Measurements from ENCODE around the gene DGKZ.

DGKZ gene

GRCh38 chr11:46353698-46354097 lies 6.4 kb downstream of the DGKZ start:
- Mint-ChIP-seq H3K36me3 (ENCODE audit: insufficient read depth) (peaks cover 41% of the 10 kb centered on the region), H3K9me3 (no peaks in the 10 kb centered on the region), H3K4me1 (peaks cover 81% of the 10 kb centered on the region), H3K27me3 (no peaks in the 10 kb centered on the region), H3K4me3 (peak overlapping the region; percentile 78), H3K27ac (ENCODE audit: low read depth) (peak overlapping the region; percentile 91)
- no peak for ATAC-seq (replicated peaks; ENCODE audit: extremely low read depth, poor library complexity, severe bottlenecking)
- DNase-seq (ENCODE audit: low spot score in 2 of 2) = no peak

- Mint-ChIP-seq H3K9me3 (no peaks in the 10 kb centered on the region), H3K36me3 (ENCODE audit: insufficient read depth) (peaks cover 29% of the 10 kb centered on the region), H3K27me3 (no peaks in the 10 kb centered on the region), H3K4me1 (peaks cover 64% of the 10 kb centered on the region), H3K27ac (ENCODE audit: low read depth) (peak overlapping the region; percentile 85), H3K4me3 (peak overlapping the region; percentile 66)
- ATAC-seq (replicated peaks; ENCODE audit: extremely low read depth, poor library complexity, severe bottlenecking) = no peak
- no peak for DNase-seq (ENCODE audit: low spot score in 2 of 2)
These were observed 9.7 kb downstream of the DGKZ start for GRCh38 chr11:46356924-46357482.

- ATAC-seq (replicated peaks; ENCODE audit: extremely low read depth, poor library complexity, severe bottlenecking) (no peak), DNase-seq (ENCODE audit: low spot score in 2 of 2) (no peak)
- Mint-ChIP-seq H3K36me3 (ENCODE audit: insufficient read depth) (peaks cover 26% of the 10 kb centered on the region), H3K4me3 (peak overlapping the region; percentile 63), H3K27me3 (no peaks in the 10 kb centered on the region), H3K27ac (ENCODE audit: low read depth) (peak overlapping the region; percentile 85), H3K4me1 (peaks cover 65% of the 10 kb centered on the region), H3K9me3 (no peaks in the 10 kb centered on the region)
These were observed 10.2 kb downstream of the DGKZ start for GRCh38 chr11:46357483-46357936.

GRCh38 chr11:46359953-46360352 lies 12.7 kb downstream of the DGKZ start:
- Mint-ChIP-seq H3K4me3 (no peak overlapping the region), H3K36me3 (ENCODE audit: insufficient read depth) (peaks cover 29% of the 10 kb centered on the region), H3K9me3 (no peaks in the 10 kb centered on the region), H3K4me1 (peaks cover 68% of the 10 kb centered on the region), H3K27ac (ENCODE audit: low read depth) (peak overlapping the region; percentile 87), H3K27me3 (no peaks in the 10 kb centered on the region)
- no peak for DNase-seq (ENCODE audit: low spot score in 2 of 2)
- no peak for ATAC-seq (replicated peaks; ENCODE audit: extremely low read depth, poor library complexity, severe bottlenecking)

- peaks cover 67% of the 10 kb centered on the region for H3K4me1 Mint-ChIP-seq
These were observed 13.6 kb downstream of the DGKZ start for GRCh38 chr11:46360878-46361277.

GRCh38 chr11:46361283-46362155 lies 14.3 kb downstream of the DGKZ start:
- Mint-ChIP-seq H3K27ac (ENCODE audit: low read depth) (peak overlapping the region; percentile 87), H3K9me3 (no peaks in the 10 kb centered on the region), H3K27me3 (no peaks in the 10 kb centered on the region), H3K36me3 (ENCODE audit: insufficient read depth) (peaks cover 19% of the 10 kb centered on the region), H3K4me3 (peak overlapping the region; percentile 81), H3K4me1 (peaks cover 62% of the 10 kb centered on the region)
- ATAC-seq (replicated peaks; ENCODE audit: extremely low read depth, poor library complexity, severe bottlenecking) (peak; percentile 92), DNase-seq (ENCODE audit: low spot score in 2 of 2) (peak in 1 of 2 donors; percentile 53)

More at GRCh38 chr11:46360878-46361277, 13.6 kb downstream of the DGKZ start:
- Mint-ChIP-seq H3K36me3 (ENCODE audit: insufficient read depth) (peaks cover 22% of the 10 kb centered on the region), H3K4me3 (peak overlapping the region; percentile 81), H3K27me3 (no peaks in the 10 kb centered on the region), H3K9me3 (no peaks in the 10 kb centered on the region), H3K27ac (ENCODE audit: low read depth) (peak overlapping the region; percentile 87)
- no peak for DNase-seq (ENCODE audit: low spot score in 2 of 2)
- ATAC-seq (replicated peaks; ENCODE audit: extremely low read depth, poor library complexity, severe bottlenecking) = peak; percentile 55

DNA sequence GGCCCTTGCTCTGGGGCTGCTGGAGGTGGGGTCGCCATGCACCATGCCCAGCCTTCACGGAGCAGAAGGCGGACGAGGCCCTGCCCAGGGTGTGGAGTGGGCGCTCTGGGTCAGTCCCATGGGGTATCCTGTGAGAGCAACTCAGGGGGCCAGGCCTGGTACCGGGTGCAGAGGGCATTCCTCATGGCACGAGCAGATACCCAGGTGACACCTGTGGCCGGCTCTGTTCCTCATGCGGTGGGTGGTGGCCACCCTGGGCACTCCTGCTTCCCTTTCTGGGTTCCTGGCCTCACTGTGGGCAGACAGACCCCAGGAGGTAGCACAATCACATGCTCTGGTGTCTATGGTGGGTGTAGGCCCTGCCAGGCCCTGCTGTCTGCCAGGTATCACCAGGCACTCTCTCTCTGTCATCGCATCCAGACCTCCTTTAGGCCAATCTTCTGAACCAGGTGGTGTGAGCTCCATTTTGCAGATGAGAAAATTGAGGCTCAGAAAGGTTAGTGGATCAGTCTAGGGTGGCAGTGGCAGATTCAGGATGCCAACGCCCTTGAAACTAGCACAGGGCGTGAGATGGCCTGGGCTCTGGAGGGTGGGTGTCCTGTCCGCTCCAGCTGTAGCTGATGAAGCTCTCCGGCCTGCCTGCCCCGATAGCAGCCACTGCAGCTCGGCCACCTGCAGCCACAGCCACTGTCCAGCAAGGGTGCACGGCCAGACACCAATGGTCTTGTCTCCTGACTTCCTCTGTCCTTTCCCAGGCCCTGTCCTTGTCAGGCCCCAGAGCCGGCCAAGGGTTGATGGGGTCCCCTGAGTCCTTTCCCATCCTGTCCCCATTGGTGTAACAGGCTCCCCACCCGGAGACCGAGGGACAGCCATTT lies 15.1 kb downstream of the DGKZ start:
- peaks cover 58% of the 10 kb centered on the region for H3K4me1 Mint-ChIP-seq
- peak overlapping the region; percentile 87 for H3K27ac Mint-ChIP-seq (ENCODE audit: low read depth)
- H3K4me3 Mint-ChIP-seq = peak overlapping the region; percentile 81
- H3K36me3 Mint-ChIP-seq (ENCODE audit: insufficient read depth) = peaks cover 21% of the 10 kb centered on the region
- DNase-seq (ENCODE audit: low spot score in 2 of 2) (no peak), ATAC-seq (replicated peaks; ENCODE audit: extremely low read depth, poor library complexity, severe bottlenecking) (no peak)
- no peaks in the 10 kb centered on the region for H3K27me3 Mint-ChIP-seq
- no peaks in the 10 kb centered on the region for H3K9me3 Mint-ChIP-seq

- no peak for ATAC-seq (replicated peaks; ENCODE audit: extremely low read depth, poor library complexity, severe bottlenecking)
These were observed 15.8 kb downstream of the DGKZ start for GRCh38 chr11:46363031-46363407.

GRCh38 chr11:46363455-46364005 lies 16.3 kb downstream of the DGKZ start:
- H3K4me3 Mint-ChIP-seq = peak overlapping the region; percentile 20
- ATAC-seq (replicated peaks; ENCODE audit: extremely low read depth, poor library complexity, severe bottlenecking) = no peak
- no peak for DNase-seq (ENCODE audit: low spot score in 2 of 2)
- H3K9me3 Mint-ChIP-seq = no peaks in the 10 kb centered on the region
- peaks cover 31% of the 10 kb centered on the region for H3K36me3 Mint-ChIP-seq (ENCODE audit: insufficient read depth)
- H3K27me3 Mint-ChIP-seq = no peaks in the 10 kb centered on the region
- peak overlapping the region; percentile 87 for H3K27ac Mint-ChIP-seq (ENCODE audit: low read depth)
- H3K4me1 Mint-ChIP-seq = peaks cover 56% of the 10 kb centered on the region

More at GRCh38 chr11:46363031-46363407, 15.8 kb downstream of the DGKZ start:
- DNase-seq (ENCODE audit: low spot score in 2 of 2) = no peak
- Mint-ChIP-seq H3K27ac (ENCODE audit: low read depth) (peak overlapping the region; percentile 87), H3K36me3 (ENCODE audit: insufficient read depth) (peaks cover 27% of the 10 kb centered on the region), H3K9me3 (no peaks in the 10 kb centered on the region), H3K4me1 (peaks cover 56% of the 10 kb centered on the region), H3K27me3 (no peaks in the 10 kb centered on the region), H3K4me3 (peak overlapping the region; percentile 81)

DNA sequence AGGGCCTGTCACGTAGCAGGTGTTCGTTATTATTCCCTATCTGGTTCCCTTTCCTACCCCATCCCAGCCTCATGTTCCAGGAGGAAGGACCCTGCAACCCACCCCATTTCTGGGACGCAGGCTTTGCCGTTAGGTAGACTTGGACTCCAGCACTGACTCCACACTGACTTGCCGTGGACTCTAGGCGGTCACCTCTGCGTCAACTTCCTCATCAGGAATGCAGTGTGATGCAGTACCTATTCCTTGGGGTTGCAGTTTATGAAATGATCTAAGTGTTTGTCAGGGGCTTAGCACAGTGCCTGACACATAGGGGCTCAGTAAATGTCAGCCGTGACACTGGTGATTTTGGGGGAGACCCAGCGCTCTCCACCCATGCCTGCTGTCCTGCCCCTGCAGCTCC lies 16.8 kb downstream of the DGKZ start:
- peak overlapping the region; percentile 55 for H3K27ac Mint-ChIP-seq (ENCODE audit: low read depth)
- H3K27me3 Mint-ChIP-seq = no peaks in the 10 kb centered on the region
- DNase-seq (ENCODE audit: low spot score in 2 of 2) (no peak), ATAC-seq (replicated peaks; ENCODE audit: extremely low read depth, poor library complexity, severe bottlenecking) (no peak)
- no peaks in the 10 kb centered on the region for H3K9me3 Mint-ChIP-seq
- peaks cover 56% of the 10 kb centered on the region for H3K4me1 Mint-ChIP-seq
- peaks cover 35% of the 10 kb centered on the region for H3K36me3 Mint-ChIP-seq (ENCODE audit: insufficient read depth)
- peak overlapping the region; percentile 20 for H3K4me3 Mint-ChIP-seq

GRCh38 chr11:46364791-46365190 lies 17.5 kb downstream of the DGKZ start:
- Mint-ChIP-seq H3K4me1 (peaks cover 60% of the 10 kb centered on the region), H3K4me3 (no peak overlapping the region), H3K27ac (ENCODE audit: low read depth) (no peak overlapping the region), H3K36me3 (ENCODE audit: insufficient read depth) (peaks cover 40% of the 10 kb centered on the region), H3K27me3 (no peaks in the 10 kb centered on the region), H3K9me3 (no peaks in the 10 kb centered on the region)
- no peak for DNase-seq (ENCODE audit: low spot score in 2 of 2)
- no peak for ATAC-seq (replicated peaks; ENCODE audit: extremely low read depth, poor library complexity, severe bottlenecking)

GRCh38 chr11:46366260-46366659 lies 19.0 kb downstream of the DGKZ start:
- no peak overlapping the region for H3K27ac Mint-ChIP-seq (ENCODE audit: low read depth)
- no peaks in the 10 kb centered on the region for H3K9me3 Mint-ChIP-seq
- no peak for ATAC-seq (replicated peaks; ENCODE audit: extremely low read depth, poor library complexity, severe bottlenecking)
- H3K27me3 Mint-ChIP-seq = no peaks in the 10 kb centered on the region
- H3K4me3 Mint-ChIP-seq = no peak overlapping the region
- peaks cover 46% of the 10 kb centered on the region for H3K36me3 Mint-ChIP-seq (ENCODE audit: insufficient read depth)
- no peak for DNase-seq (ENCODE audit: low spot score in 2 of 2)
- H3K4me1 Mint-ChIP-seq = peaks cover 55% of the 10 kb centered on the region

Data from central memory CD8-positive, alpha-beta T cell (primary cell).